Right ventricle myocardium inferior (tissue), 1 donor: ENCODE data around the gene EEPD1. TPM values are rescaled to one million over a fixed set of nuclear protein-coding genes. Genes with fewer than 3 reads are reported as not detected.

Experiments
- ATAC-seq: fragments of 200-7000 bp; cut with Tn5 transposase; one replicate; pipeline ENCODE4 v1.9.1; 2020; ENCODE audit warnings: mild to moderate bottlenecking, moderate library complexity
- DNase-seq: peaks from one replicate; pipeline ENCODE4 v3.0.0; 2021; ENCODE audit errors: missing footprints
- intact Hi-C: fragments of 100-400 bp; cut with DNase I; formaldehyde crosslinking; loops from one replicate; pipeline ENCODE4 v1.11.0; 2022
- total RNA-seq: library from RNA; stranded (reverse); fragmentation: NEBNext Ultra II Directional; extraction: Animal tissue kit (Norgen Biotek cat#: 25700); gene quantifications from one replicate; pipeline ENCODE4 v1.2.1, GENCODE V29; 2021
- donor health status: DM: no; HTN: yes; CAD: no; lungs with severe emphysema.

The EEPD1 gene
- total RNA-seq, 1 donor from 2014 or later: 11.5 TPM

GRCh38 chr7:36280840-36281812 is 128.1 kb downstream of the EEPD1 start:
- intact Hi-C loops: no loop called here

GRCh38 chr7:36281945-36282717 is 129.1 kb downstream of the EEPD1 start:
- intact Hi-C loops: no loop called here
- DNase-seq: no peak
- ATAC-seq: no peak

More at GRCh38 chr7:36280840-36281812, 128.1 kb downstream of the EEPD1 start:
- ATAC-seq (peak; percentile 51), DNase-seq (no peak)

DNA sequence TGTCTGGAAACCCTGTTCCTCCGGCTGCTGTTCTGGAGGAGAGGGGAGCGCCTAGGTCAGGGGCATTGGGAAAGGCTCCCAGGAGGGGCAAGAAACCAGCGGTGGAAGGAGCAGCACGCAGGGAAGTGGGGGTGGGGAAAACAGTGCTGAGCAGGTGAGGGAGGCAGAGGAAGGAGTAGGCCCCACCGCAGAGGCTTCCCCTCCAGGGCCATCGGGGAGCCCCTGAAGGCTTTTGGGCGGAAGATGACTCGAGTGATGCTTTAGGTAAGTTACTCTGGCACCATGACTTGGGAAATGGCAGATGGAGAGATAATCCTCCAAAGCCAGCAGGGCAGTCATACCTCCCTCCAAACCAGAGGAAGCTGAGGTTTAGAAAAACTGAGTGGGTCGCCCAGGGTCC is 130.1 kb downstream of the EEPD1 start:
- intact Hi-C loops: no loop called here
- ATAC-seq (no peak), DNase-seq (no peak)

DNA sequence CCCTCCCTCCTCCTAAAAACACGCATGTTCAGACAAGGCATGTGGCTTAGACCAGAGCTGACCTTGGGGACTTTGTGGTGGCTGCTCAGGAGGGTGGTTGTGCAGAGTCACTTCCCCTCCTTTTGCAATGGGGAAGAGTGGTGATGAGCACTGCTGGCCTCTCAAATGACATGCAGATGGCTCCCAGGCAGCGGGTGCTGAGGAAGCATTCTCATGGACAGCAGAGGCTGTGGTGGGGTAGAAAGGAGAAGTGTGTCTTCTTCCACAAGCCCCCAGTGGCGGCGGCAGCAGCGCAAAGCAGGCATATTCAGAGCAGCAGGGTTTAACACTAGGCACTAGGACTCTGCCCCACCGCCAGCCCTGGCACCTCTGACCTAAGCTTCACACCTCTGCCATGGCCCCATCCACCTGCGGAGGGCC is 130.7 kb downstream of the EEPD1 start:
- intact Hi-C loops: no loop called here
- peak; percentile 76 for ATAC-seq
- peak; percentile 93 for DNase-seq

DNA sequence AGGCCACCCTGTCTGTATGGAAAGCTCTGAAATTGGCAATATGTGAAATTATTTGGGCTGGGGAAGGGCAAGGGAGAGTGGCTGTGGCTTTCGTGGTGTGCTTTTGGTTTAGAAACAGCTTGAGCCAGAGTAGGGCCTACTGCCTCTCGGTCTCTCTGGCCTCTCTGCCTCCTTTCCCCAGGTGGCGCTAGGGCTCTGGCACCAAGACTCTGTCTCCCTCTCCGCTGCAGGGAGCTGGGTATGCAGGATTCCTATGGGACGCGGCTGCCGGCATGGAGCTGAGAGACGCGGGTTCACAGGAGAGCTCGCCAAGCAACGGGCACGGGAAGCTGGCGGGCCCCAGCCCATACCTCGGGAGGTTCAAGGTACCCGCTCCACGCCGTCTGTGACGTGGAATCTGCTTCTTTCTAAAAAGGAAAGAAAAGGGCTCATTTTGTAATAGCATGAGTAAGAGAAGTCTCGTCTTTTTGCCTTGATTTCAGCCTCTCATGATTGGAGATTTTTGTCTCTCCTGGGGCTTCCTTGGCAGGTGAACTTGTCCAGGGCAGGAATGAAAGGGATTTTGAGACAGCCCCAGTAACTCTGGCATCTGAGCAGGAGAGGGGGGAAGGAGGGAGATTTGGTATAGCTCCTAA is 131.5 kb downstream of the EEPD1 start:
- ATAC-seq (no peak), DNase-seq (no peak)
- intact Hi-C loops: loop anchor here (5.0 kb wide), 1 partner anchor 57 kb away; no protein-coding TSS in a partner anchor

DNA sequence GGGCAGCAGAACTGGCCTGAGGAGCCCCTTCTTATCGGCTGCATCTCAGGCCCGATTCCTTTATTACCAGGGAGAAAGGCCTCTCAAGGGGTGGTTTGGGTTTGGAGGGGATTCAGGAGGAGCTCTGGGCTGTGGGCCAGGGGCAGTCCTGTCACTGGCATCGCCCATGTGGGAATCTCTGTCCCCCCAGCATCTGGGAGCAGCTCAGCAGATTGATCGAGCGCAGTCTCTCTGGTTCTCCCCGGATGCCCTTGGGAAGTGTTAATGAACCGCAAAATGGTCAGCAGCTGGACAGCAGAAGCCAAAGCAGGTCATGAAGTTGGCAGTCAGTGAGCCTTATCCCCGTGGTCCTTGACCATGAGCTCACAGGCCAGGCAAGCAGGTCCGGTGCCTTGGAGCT is 132.2 kb downstream of the EEPD1 start:
- no peak for ATAC-seq
- intact Hi-C loops: loop anchor here (5.0 kb wide), 1 partner anchor 58 kb away; no protein-coding TSS in a partner anchor
- DNase-seq: no peak

- DNase-seq (no peak), ATAC-seq (no peak)
- intact Hi-C loops: loop anchor here (5.0 kb wide), 1 partner anchor 59 kb away; no protein-coding TSS in a partner anchor
These were observed 133.2 kb downstream of the EEPD1 start for GRCh38 chr7:36286226-36286625.

DNA sequence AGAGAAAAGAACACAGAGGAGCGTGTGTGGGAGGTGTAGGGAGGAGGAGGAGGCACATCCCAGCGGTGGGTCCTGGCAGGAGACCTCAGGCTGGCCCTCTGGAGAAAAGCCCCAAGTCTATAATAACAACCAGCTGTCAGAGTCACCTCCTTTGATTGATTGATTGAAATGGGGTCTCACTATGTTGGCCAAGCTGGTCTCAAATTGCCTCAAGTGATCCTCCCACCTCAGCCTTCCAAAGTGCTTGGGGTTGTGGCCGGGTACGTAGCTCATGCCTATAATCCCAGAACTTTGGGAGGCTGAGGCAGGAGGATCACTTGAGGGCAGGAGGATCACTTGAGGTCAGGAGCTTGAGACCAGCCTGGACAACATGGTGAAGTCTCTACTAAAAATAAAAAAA is 133.6 kb downstream of the EEPD1 start:
- DNase-seq (no peak), ATAC-seq (no peak)
- intact Hi-C loops: loop anchor here (5.0 kb wide), 1 partner anchor 59 kb away; no protein-coding TSS in a partner anchor

- DNase-seq (no peak), ATAC-seq (no peak)
- intact Hi-C loops: loop anchor here (5.0 kb wide), 1 partner anchor 60 kb away; no protein-coding TSS in a partner anchor
These were observed 134.6 kb downstream of the EEPD1 start for GRCh38 chr7:36287371-36288241.

DNA sequence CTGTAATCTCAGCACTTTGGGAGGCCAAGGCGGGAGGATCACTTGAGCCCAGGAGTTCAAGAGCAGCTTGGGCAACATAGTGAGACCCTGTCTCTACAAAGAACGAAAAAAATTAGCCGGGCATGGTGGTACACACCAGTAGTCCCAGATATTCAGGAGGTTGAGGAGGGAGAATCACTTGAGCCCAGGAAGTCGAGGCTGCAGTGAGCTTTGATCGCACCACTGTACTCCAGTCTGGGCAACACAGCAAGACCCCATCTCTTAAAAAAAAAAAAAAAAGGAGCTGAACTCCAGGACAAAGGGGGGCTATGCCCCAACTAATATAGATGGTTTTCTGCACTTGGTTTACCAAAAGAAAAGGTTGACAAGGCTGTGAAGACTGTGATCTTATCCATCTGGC is 135.4 kb downstream of the EEPD1 start:
- ATAC-seq (no peak), DNase-seq (no peak)
- intact Hi-C loops: loop anchor here (5.0 kb wide), 1 partner anchor 61 kb away; no protein-coding TSS in a partner anchor

DNA sequence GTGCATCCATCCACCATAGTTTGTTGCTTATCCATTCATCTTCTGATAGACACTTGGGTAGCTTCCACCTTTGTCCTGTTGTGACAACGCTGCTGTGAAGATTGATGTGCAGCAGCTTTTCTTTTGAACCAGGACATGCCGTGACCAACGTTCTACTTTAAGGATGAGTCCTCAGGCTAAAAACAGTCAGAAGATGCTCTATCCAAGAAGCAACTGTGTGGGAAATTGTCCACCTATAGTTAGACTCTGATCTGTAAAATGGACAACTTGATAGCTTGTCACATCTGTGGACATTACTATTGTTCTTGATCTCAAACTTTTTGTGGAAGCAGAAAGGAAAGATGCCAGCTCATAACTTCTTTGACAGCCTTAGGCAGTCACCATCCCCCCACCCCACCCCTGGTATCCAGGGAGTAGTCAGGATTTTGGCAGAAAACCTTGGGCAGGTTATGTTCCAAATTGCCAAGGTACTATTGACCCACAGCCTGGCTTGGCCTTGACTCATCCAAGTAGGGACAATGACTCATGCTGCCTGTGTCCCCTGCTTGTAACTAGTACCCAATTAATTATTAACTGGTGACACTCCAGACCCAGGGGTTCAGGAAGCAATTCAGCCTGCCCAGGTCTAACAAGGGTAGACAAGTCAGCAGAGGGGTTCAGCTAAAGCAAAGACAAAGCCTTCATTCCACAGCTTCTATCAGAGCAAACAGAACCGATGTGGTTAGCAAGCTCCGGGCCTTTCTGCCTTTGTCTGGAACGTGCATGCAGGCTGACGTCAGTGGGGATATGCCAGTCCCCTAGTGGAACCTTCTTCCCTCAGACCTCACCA is 137.0 kb downstream of the EEPD1 start:
- intact Hi-C loops: loop anchor here (2.0 to 5.0 kb wide), 3 partner anchors 63 to 208 kb away; no protein-coding TSS in a partner anchor
- DNase-seq (no peak), ATAC-seq (no peak)

DNA sequence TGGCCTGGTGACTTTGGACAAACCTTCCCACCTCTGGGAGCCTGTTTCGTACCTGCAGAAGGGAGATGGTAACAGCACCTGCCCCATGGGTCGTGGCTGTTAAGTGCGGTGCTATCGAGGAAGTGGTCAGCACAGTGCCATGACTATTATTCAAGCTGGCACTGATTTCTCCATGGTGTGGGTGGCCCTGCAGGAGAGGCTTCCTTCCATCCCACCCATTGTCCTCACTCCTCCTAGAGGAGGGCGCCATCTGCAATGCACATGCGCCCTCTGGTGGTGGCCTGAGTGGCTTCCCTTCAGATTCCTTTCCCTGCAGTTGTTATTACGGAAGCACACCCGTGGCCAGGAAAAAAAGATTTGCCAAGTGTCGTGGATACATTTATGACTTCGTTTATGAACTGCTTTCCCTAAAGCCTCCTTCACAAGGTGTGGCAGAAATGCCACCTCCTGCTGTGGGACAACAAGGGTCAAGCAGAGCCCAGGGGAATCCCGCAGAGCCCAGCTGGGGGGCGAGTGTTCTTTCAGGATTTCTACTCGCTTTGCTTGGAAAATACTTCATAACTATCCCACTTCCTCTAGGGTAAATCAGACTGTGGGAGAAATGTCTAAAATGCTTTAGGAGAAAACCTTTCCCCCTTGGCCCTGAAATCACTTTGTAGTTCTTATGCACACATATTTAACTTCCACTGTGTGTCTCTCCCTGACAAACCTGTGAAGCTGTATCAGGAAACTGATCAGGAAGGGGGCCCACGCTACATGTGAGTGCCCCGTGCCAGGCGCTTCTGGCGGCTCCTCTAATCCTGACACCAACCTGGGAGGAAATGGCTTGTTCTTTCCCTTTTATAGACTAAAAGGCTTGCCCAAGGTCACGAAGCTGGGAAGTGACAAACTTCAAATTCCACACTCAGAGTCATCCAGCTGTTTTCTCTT is 138.6 kb downstream of the EEPD1 start:
- DNase-seq (peak; percentile 90), ATAC-seq (peak; percentile 93)
- intact Hi-C loops: loop anchor here (1.0 to 5.0 kb wide), 4 partner anchors 28 to 306 kb away; no protein-coding TSS in a partner anchor

DNA sequence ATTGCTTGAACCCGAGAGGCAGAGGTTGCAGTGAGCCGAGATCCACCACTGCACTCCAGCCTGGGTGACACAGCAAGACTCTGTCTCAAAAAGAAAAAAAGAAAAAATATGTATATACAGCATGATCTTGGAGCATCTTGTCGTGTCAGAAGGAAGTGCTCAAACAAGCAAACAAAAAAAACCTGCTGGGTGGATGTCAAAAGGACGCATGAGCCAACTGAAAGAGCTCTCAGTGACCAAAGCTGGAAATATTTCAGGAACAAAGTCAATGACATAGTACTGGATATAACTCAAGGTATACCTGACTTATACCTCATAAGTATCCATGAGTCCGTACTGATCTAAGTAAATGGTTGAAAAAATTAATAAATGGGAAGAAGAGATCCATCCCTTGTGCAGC is 142.0 kb downstream of the EEPD1 start:
- ATAC-seq (no peak), DNase-seq (no peak)
- intact Hi-C loops: no loop called here

GRCh38 chr7:36296284-36296683 is 143.2 kb downstream of the EEPD1 start:
- DNase-seq (no peak), ATAC-seq (no peak)
- intact Hi-C loops: no loop called here

GRCh38 chr7:36297364-36298009 is 144.4 kb downstream of the EEPD1 start:
- intact Hi-C loops: no loop called here
- no peak for DNase-seq
- no peak for ATAC-seq
